Fibroblast of skin of back (primary cell): ENCODE data around the gene CORO6.

Experiments
- DNase-seq: peaks from one replicate; pipeline ENCODE4 v3.0.0-alpha.2; 2013

Gene CORO6

DNA sequence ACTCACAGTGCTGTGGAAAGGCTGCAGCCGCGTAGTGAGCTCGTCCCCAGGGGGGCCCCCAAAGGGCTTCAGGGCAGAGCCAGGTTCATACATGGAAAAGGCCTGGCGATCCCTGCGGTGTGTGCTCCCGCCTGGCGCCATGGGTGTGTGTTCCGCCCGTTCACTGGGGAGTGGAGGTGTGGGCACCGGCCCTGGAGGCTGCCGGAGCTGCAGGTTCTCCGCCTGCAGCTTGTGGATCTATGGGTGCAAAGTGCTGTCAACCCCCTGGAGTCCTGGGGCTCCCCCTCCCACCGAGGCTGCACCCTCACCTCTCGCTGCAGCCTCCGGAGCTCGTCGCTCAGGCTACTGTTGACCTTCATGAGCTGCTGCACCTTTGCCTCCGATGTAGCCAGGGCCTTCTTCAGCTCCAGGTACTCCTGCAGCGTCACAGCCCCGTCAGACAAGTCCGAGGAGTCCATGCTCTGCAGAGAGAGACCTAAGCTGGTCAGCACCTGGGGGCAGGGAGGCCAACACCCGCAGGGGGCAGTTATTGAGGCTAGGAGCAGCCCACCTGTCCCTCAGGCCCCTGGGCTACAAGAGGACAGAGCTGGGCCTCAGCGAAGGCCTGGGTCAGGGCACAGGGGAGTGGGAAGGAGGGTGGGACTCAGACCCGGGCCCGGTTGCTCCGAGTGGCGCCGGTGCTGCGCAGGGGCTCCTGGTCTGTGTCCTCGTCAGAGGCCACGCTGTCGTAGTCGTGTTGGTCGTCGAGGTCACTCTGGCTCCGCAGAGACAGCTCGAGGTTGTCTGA is 46.3 kb downstream of the CORO6 start:
- no peak for DNase-seq

- DNase-seq = no peak
Observed at GRCh38 chr17:29575511-29576213, 47.0 kb downstream of the CORO6 start.

- no peak for DNase-seq
Observed at GRCh38 chr17:29574732-29575510, 47.8 kb downstream of the CORO6 start.

- no peak for DNase-seq
Observed at GRCh38 chr17:29573871-29574731, 48.6 kb downstream of the CORO6 start.

GRCh38 chr17:29573558-29573869 is 49.2 kb downstream of the CORO6 start:
- DNase-seq = no peak

DNA sequence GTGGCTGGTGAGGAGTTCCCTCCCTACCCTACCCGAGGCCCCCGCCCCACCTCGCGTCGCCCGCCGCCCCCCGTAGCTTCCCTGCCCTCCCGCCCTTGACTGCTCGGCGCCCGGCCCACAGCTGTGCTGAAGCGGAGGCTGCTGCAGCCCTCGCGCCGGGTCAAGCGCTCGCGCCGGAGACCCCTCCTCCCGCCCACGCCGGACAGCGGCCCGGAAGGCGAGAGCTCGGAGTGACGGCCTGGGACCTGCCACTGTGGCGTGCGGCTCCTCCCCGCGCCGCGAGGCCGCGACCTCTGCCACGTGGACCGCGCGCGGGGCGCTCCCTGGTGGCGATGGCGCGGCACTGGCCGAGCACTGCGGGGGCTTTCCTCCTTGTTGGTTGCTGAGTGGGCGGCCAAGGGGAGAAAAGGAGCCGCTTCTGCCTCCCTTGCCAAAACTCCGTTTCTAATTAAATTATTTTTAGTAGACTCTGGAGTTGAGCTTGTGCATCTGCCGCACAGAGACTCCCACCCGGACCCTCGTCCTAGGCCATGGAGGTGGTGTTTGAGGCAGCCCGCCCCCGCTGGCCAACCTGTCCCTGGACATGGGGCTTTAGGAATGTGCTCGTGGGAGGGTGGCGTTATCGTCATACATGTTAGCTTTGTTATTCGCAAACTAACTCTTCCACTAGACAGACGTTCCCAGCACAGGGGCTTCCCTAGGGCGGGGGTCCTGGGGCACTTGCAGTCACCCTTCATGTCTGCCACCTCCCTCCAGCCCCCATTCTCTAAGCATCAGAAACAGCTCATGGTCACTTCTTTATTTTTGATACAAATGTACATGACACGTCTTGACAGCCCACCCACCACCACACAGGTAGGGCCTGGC is 49.8 kb downstream of the CORO6 start:
- DNase-seq = peak; percentile 63

DNA sequence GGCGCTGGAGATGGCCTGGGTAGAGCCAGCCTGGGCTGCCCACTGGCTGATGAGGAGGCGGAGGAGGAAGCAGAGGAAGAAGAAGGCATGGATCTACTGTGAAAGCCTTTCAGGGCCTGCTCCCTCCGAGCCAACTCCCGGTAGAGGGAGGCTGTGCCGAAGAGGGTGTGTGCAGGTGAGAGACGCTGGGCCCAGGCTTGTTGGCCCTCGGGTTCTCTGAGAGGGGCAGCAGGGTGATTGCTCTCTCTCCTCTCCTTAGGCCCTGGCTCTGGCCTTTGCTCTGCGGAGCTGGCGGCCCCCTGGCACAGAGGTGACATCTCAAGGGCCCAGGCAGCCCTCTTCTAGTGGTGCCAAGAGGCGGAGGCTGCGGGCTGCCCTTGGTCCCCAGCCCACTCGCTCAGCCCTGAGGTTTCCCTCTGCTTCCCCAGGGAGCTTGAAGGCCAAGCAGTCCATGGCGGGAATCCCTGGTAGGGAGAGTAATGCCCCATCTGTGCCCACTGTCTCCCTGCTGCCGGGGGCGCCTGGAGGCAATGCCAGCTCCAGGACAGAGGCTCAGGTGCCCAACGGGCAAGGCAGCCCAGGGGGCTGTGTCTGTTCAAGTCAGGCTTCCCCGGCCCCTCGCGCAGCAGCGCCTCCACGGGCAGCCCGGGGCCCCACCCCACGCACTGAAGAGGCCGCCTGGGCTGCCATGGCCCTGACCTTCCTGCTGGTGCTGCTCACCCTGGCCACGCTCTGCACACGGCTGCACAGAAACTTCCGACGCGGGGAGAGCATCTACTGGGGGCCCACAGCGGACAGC is 50.6 kb downstream of the CORO6 start:
- no peak for DNase-seq

GRCh38 chr17:29571486-29571882 is 51.2 kb downstream of the CORO6 start:
- no peak for DNase-seq

DNA sequence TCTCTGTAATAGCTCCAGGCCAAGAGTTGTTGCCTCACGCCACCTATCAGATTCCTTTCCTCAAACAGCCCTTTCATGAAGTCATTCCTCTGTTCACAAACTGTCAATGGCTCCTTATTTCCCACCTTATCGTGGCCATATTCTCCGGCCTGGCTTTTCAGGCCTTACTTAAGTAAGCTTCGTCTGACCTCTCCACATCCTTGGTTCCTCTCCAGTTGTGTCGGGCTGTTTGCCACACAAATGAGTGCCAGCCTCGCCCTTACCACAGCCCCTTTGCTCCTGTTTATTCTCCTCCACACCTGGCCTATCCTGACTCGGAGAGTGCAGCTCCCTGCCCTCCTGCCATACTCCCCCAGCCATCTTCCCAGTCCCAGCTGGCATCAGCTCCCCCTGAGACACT is 52.2 kb downstream of the CORO6 start:
- no peak for DNase-seq

GRCh38 chr17:29569245-29569950 is 53.3 kb downstream of the CORO6 start:
- DNase-seq = peak; percentile 63

DNA sequence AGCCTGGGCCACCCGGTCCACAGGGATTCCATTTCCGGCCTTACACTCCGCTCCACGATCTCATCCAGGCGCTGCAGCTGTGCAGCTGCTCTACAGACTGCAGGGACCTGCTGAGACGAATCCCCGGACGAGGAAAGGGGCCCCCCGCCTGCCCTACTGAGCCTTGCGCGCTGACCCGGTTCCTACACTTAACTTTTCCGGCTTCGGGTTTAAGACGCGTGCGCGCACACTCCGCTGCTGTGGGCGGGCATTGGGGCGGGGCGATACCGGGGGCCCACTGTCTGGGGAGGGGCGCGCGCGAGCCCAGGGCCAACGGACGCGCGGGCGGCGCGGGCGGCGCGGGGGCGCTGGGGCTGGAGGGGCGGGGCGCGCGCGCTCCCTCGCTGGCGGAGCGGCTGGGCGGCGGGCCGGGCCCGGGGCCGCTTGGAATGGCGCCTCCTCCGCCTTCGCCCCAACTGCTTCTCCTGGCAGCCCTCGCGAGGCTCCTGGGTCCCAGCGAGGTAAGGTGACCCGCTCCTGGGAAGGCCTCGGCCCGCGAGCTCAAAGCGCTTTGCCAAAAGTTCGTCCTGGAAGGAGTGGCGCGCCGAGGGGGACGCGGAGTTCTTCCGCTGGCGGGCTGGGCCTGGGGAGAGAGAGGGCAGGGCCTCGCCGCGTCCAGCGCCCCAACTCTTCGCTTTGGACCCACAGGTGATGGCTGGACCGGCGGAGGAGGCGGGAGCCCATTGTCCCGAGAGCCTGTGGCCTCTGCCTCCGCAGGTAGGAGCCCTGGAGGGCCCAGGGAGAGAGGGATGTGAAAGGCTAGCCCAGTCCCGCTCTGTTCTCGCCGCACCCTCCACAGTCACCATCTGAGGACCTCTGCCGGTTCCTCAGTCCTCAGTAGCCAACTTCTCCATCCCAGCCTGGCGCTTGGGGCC is 54.1 kb downstream of the CORO6 start, which contains the start of gene TP53I13:
TP53I13 (plus strand) TSS at position 371 of the 914 bp plus-strand sequence; CDS start at position 429, 58 bp downstream.
- peak; percentile 86 for DNase-seq

DNA sequence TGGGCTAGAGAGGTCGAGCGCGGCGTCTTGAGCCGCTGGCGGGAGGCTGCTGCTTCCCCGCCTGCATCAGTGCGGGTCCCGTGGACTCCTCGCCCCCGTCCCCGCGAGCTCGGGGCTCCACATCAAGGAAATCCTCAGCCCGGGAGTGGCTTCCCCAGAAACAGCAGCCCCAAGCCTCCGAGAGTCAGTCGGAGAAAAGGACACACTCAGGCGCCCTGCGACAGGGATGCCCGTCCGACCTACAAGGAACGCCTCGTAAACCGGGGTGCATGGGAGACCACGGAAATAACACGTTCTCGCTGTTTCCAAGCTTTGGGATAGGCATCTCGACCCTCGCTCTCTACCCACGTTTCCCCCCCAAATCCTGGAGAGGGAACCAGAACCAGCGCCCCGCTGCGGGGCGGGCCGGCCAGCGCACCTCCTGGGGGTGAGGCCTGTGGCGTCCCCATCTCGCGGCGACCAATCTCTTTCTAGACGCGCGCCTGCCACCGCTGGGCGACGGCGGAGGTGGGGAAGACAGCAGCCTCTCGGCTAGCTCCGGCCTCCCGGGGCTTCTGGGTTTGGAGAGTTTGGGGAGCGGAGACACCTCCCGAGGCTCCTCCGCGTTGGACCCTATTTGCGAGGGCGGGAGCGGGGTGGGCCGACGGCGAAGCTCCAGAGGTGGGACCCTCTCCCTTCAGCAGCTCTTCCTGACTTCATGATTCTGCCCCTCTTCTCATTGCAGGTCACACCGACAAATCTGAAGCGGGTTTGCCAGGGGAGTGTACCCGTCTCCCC is 55.0 kb downstream of the CORO6 start:
- DNase-seq = peak; percentile 59

- no peak for DNase-seq
Observed at GRCh38 chr17:29567304-29567553, 55.5 kb downstream of the CORO6 start.

DNA sequence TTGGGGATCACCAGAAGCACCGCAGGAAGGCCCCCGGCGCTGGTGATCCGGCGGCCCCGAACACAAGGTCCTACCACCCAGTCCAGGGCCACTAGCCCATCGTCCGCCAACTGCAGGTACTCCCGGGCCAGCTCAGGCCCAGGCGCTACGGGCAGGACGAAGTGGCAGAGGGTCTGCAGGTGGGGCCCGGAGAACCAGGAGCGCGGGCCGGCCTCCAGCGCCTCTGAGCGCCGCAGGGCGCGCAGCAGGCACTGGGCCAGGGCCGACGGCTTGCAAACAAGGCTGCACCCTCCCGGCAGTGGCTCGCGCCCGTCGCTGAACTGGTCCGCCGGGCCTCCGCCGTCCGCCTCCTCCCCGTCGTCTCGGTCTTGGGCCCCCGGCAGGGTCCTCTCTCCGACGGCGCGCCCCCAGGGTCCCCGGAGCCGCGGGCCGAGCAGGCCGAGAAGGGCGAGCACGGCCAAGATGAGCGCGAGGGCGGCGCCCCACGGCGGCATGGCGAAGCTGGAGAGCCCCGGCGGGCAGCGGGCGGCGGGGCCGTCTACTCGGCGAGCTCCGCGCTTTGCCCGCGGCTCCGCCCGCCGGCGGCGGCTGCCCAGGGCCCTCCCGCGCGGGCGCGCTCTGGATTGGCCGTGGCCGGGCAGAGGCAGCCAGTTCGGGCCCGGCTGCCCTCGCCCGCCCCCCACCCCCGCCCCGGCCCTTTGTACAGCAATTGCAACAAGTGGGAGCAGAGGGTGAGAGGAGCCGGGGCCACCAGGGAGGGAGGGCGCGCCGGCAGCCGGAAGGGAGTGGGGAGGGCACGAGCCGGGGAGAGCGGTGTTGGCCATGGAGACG is 56.0 kb downstream of the CORO6 start, which contains the start of gene ABHD15:
ABHD15 (minus strand) TSS at position 565 of the 831 bp plus-strand sequence; CDS start at position 494, 71 bp downstream.
- peak; percentile 69 for DNase-seq

DNA sequence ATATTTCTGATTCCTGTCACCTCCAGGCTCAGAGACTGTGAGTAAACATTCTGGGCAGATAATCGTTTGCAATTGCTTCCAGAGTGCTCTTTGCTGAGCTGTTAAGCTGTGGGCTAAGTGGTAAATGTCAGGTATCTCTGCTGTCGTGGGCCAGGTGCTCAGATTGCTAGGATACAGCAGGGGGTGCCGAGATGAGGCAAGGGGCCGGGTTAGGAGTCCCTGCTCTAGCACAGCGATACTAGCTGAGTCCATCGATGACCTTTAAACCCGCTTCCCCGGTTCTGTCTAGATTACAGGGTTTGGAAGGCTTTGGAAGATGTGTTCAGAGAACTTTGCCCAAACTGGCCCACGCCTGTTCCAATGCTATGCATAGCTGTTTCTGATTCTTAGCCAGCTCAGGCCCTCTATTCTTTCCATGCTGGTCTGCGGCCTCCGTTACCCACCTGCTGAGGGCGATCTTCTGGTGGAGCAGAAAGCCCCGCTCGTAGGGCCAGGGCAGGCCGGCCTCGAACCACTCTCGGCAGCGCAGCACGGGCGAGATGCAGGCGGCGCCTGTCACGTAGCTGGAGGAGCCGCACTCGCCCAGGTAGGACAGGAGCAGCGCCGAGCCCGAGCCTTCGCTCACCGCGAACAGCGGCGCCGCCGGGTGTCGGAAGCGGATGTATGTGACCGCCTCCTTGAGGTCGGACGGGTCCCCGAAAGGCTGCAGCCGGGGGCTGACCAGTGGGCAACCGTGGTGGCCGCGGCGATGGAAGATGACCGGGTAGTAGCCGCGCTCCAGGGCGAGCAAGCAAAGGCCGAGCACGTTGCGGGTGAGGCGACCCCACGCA is 56.9 kb downstream of the CORO6 start:
- no peak for DNase-seq
